ENCODE data around the gene ZC3H7B.

Gene ZC3H7B

GRCh38 chr22:41280065-41280464, 21.3 kb upstream of the ZC3H7B start:
- TF ChIP-seq EGR1 (IDR thresholded peaks at IDR 0.05) (no peak), TAF1 (IDR thresholded peaks at IDR 0.05; ENCODE audit: low read depth) (no peak), CREB1 (IDR thresholded peaks at IDR 0.05; ENCODE audit: low read depth) (no peak), RAD21 (IDR thresholded peaks at IDR 0.05; ENCODE audit: low read depth) (no peak), MAX (IDR thresholded peaks at IDR 0.05) (no peak), EP300 (IDR thresholded peaks at IDR 0.05; ENCODE audit: borderline replicate concordance) (no peak), TEAD4 (IDR thresholded peaks at IDR 0.05) (no peak), USF1 (IDR thresholded peaks at IDR 0.05) (no peak), ZBTB7A (IDR thresholded peaks at IDR 0.05; ENCODE audit: low read depth) (no peak), REST (IDR thresholded peaks at IDR 0.05; ENCODE audit: low read depth) (no peak), YY1 (IDR thresholded peaks at IDR 0.05; ENCODE audit: low read depth) (no peak), TCF12 (IDR thresholded peaks at IDR 0.05; ENCODE audit: low read depth) (no peak)

GRCh38 chr22:41280854-41281253, 20.5 kb upstream of the ZC3H7B start:
- TF ChIP-seq YY1 (IDR thresholded peaks at IDR 0.05; ENCODE audit: low read depth) (no peak), NFIC (IDR thresholded peaks at IDR 0.05) (no peak), RAD21 (IDR thresholded peaks at IDR 0.05; ENCODE audit: low read depth) (no peak), MAX (IDR thresholded peaks at IDR 0.05) (no peak), TEAD4 (IDR thresholded peaks at IDR 0.05) (no peak), EGR1 (IDR thresholded peaks at IDR 0.05) (no peak), TAF1 (IDR thresholded peaks at IDR 0.05; ENCODE audit: low read depth) (no peak), CEBPB (IDR thresholded peaks at IDR 0.05) (no peak)

GRCh38 chr22:41284465-41284864, 16.9 kb upstream of the ZC3H7B start:
- TF ChIP-seq NFIC (IDR thresholded peaks at IDR 0.05) (no peak), USF1 (IDR thresholded peaks at IDR 0.05) (no peak), TCF12 (IDR thresholded peaks at IDR 0.05; ENCODE audit: low read depth) (no peak), FOXM1 (IDR thresholded peaks at IDR 0.05; ENCODE audit: borderline replicate concordance, low read depth) (no peak), RAD21 (IDR thresholded peaks at IDR 0.05; ENCODE audit: low read depth) (no peak), EP300 (IDR thresholded peaks at IDR 0.05; ENCODE audit: borderline replicate concordance) (no peak), REST (IDR thresholded peaks at IDR 0.05; ENCODE audit: low read depth) (no peak), TAF1 (IDR thresholded peaks at IDR 0.05; ENCODE audit: low read depth) (no peak), EGR1 (IDR thresholded peaks at IDR 0.05) (no peak), ZBTB7A (IDR thresholded peaks at IDR 0.05; ENCODE audit: low read depth) (no peak), YY1 (IDR thresholded peaks at IDR 0.05; ENCODE audit: low read depth) (no peak), CEBPB (IDR thresholded peaks at IDR 0.05) (no peak), TEAD4 (IDR thresholded peaks at IDR 0.05) (no peak)

- TF ChIP-seq USF1 (IDR thresholded peaks at IDR 0.05) (no peak), EGR1 (IDR thresholded peaks at IDR 0.05) (no peak), MAX (IDR thresholded peaks at IDR 0.05) (no peak), EP300 (IDR thresholded peaks at IDR 0.05; ENCODE audit: borderline replicate concordance) (no peak), CEBPB (IDR thresholded peaks at IDR 0.05) (no peak), ZBTB7A (IDR thresholded peaks at IDR 0.05; ENCODE audit: low read depth) (0 out of 2 replicates have a peak, but pooled peaks have one; percentile 24), TAF1 (IDR thresholded peaks at IDR 0.05; ENCODE audit: low read depth) (no peak), CREB1 (IDR thresholded peaks at IDR 0.05; ENCODE audit: low read depth) (peak; percentile 65), TEAD4 (IDR thresholded peaks at IDR 0.05) (no peak), FOXM1 (IDR thresholded peaks at IDR 0.05; ENCODE audit: borderline replicate concordance, low read depth) (no peak), REST (IDR thresholded peaks at IDR 0.05; ENCODE audit: low read depth) (no peak)
Observed at GRCh38 chr22:41285441-41285819, 15.9 kb upstream of the ZC3H7B start.
